Activated T-helper 2 cell treated with anti-CD3 and anti-CD28 coated beads, Interferon-gamma antibody, Interleukin-2, Interleukin-4, amounts not matched to agents 10 μg/mL and 5 μg/mL and 100 μg/mL, durations not matched to agents 14 hours and 24 hours and 36 hours (primary cell): ENCODE results near the gene CENATAC. TPM values are rescaled to one million over a fixed set of nuclear protein-coding genes. Genes with fewer than 3 reads are reported as not detected.
"Not testable (repeated sequence)": the region's sequence is repeated elsewhere in the genome, so short reads cannot be mapped to it uniquely, and the experiment has no call there.

Source experiments
- DNase-seq: peaks from one replicate; pipeline ENCODE4 v3.0.0; 2021; ENCODE audit warnings: low spot score
- H3K27ac Mint-ChIP-seq: one replicate; pipeline ENCODE4 v1.8.0; 2021; ENCODE audit warnings: mixed read lengths
- H3K27me3 Mint-ChIP-seq: one replicate; pipeline ENCODE4 v1.8.0; 2021; ENCODE audit warnings: low read depth, mixed read lengths
- H3K36me3 Mint-ChIP-seq: one replicate; pipeline ENCODE4 v1.8.0; 2021; ENCODE audit warnings: low read depth, mixed read lengths
- H3K4me1 Mint-ChIP-seq: one replicate; pipeline ENCODE4 v1.8.0; 2021; ENCODE audit warnings: low read depth, mixed read lengths
- H3K4me3 Mint-ChIP-seq: one replicate; pipeline ENCODE4 v1.8.0; 2021; ENCODE audit warnings: low read depth, mild to moderate bottlenecking, moderate library complexity, mixed read lengths
- H3K9me3 Mint-ChIP-seq: one replicate; pipeline ENCODE4 v1.8.0; 2021; ENCODE audit warnings: mixed read lengths
- intact Hi-C: fragments of 100-400 bp; cut with micrococcal nuclease; formaldehyde crosslinking; loops from one replicate; pipeline ENCODE4 v1.15.1; 2023
- total RNA-seq: library from RNA; stranded (reverse); gene quantifications from 2 replicates; pipeline ENCODE4 v1.2.3, GENCODE V29; 2022

Gene CENATAC
- 44.2 and 47.7 TPM in 2 replicates for total RNA-seq

- peak within 1 kb of the TSS; percentile 98 for H3K27ac Mint-ChIP-seq
- peaks cover 52% of the 10 kb centered on the region for H3K36me3 Mint-ChIP-seq
- intact Hi-C loops = loop anchor here (1.0 to 5.0 kb wide), 5 partner anchors 20 to 208 kb away; partner anchors contain the start of genes HYOU1, RPS25, SLC37A4 and TRAPPC4
Observed at GRCh38 chr11:118997627-118998387, at the start of gene CENATAC. TSS of gene CENATAC (plus strand) at chr11:118998138. CDS start at chr11:118998198, 60 bp downstream.

GRCh38 chr11:118953265-118953664 lies 44.7 kb upstream of the CENATAC start:
- intact Hi-C loops = no loop called here

More at GRCh38 chr11:118997627-118998387, at the start of gene CENATAC:
- Mint-ChIP-seq H3K4me1 (peaks cover 21% of the 10 kb centered on the region), H3K9me3 (no peaks in the 10 kb centered on the region), H3K27me3 (no peaks in the 10 kb centered on the region), H3K4me3 (peak within 1 kb of the TSS; percentile 99)
- DNase-seq = peak; percentile 95

GRCh38 chr11:118953976-118954375 lies 44.0 kb upstream of the CENATAC start:
- DNase-seq, H3K27ac Mint-ChIP-seq, H3K4me3 Mint-ChIP-seq, H3K36me3 Mint-ChIP-seq, H3K9me3 Mint-ChIP-seq, intact Hi-C loops, H3K4me1 Mint-ChIP-seq: not testable (repeated sequence)
- H3K27me3 Mint-ChIP-seq = peaks cover 19% of the 10 kb centered on the region

More at GRCh38 chr11:118953265-118953664, 44.7 kb upstream of the CENATAC start:
- H3K27ac Mint-ChIP-seq = no peak overlapping the region
- H3K27me3 Mint-ChIP-seq = peaks cover 19% of the 10 kb centered on the region
- no peak overlapping the region for H3K4me3 Mint-ChIP-seq
- DNase-seq = no peak
- no peaks in the 10 kb centered on the region for H3K9me3 Mint-ChIP-seq
- H3K4me1 Mint-ChIP-seq = no peaks in the 10 kb centered on the region
- no peaks in the 10 kb centered on the region for H3K36me3 Mint-ChIP-seq

GRCh38 chr11:118956094-118956846 lies 41.7 kb upstream of the CENATAC start, which contains the start of gene UPK2:
TSS of gene UPK2 (plus strand) at chr11:118956298. CDS start at chr11:118956351, 53 bp downstream.
- no peaks in the 10 kb centered on the region for H3K4me1 Mint-ChIP-seq
- peak; percentile 76 for DNase-seq

GRCh38 chr11:118956847-118957469 lies 41.0 kb upstream of the CENATAC start:
- no peaks in the 10 kb centered on the region for H3K9me3 Mint-ChIP-seq
- no peak for DNase-seq
- peaks cover 15% of the 10 kb centered on the region for H3K27me3 Mint-ChIP-seq
- no peak overlapping the region for H3K27ac Mint-ChIP-seq
- no peaks in the 10 kb centered on the region for H3K36me3 Mint-ChIP-seq
- intact Hi-C loops = loop anchor here (1.0 kb wide), 3 partner anchors 28 to 267 kb away; no protein-coding TSS in a partner anchor
- H3K4me1 Mint-ChIP-seq = no peaks in the 10 kb centered on the region
- no peak overlapping the region for H3K4me3 Mint-ChIP-seq

More at GRCh38 chr11:118956094-118956846, 41.7 kb upstream of the CENATAC start, which contains the start of gene UPK2:
- H3K36me3 Mint-ChIP-seq = no peaks in the 10 kb centered on the region
- no peak within 1 kb of the TSS for H3K27ac Mint-ChIP-seq
- H3K9me3 Mint-ChIP-seq = no peaks in the 10 kb centered on the region
- H3K4me3 Mint-ChIP-seq = no peak within 1 kb of the TSS
- H3K27me3 Mint-ChIP-seq = peaks cover 18% of the 10 kb centered on the region
- intact Hi-C loops = loop anchor here (1.0 kb wide), 3 partner anchors 27 to 266 kb away; no protein-coding TSS in a partner anchor

- H3K9me3 Mint-ChIP-seq = no peaks in the 10 kb centered on the region
- intact Hi-C loops = no loop called here
Observed at GRCh38 chr11:118957549-118957948, 40.4 kb upstream of the CENATAC start.

GRCh38 chr11:118957968-118958367 lies 40.0 kb upstream of the CENATAC start:
- no peaks in the 10 kb centered on the region for H3K36me3 Mint-ChIP-seq
- no peak overlapping the region for H3K27ac Mint-ChIP-seq
- no peaks in the 10 kb centered on the region for H3K4me1 Mint-ChIP-seq
- DNase-seq = no peak
- H3K27me3 Mint-ChIP-seq = peaks cover 12% of the 10 kb centered on the region
- no peaks in the 10 kb centered on the region for H3K9me3 Mint-ChIP-seq
- H3K4me3 Mint-ChIP-seq = no peak overlapping the region
- intact Hi-C loops = no loop called here

More at GRCh38 chr11:118957549-118957948, 40.4 kb upstream of the CENATAC start:
- Mint-ChIP-seq H3K4me1 (no peaks in the 10 kb centered on the region), H3K4me3 (no peak overlapping the region), H3K36me3 (no peaks in the 10 kb centered on the region), H3K27ac (no peak overlapping the region), H3K27me3 (peaks cover 15% of the 10 kb centered on the region)
- DNase-seq = no peak

- peaks cover 12% of the 10 kb centered on the region for H3K27me3 Mint-ChIP-seq
- intact Hi-C loops = no loop called here
- H3K27ac Mint-ChIP-seq = no peak overlapping the region
- no peak for DNase-seq
- no peaks in the 10 kb centered on the region for H3K4me1 Mint-ChIP-seq
- no peak overlapping the region for H3K4me3 Mint-ChIP-seq
- no peaks in the 10 kb centered on the region for H3K36me3 Mint-ChIP-seq
- no peaks in the 10 kb centered on the region for H3K9me3 Mint-ChIP-seq
Observed at GRCh38 chr11:118958577-118958976, 39.4 kb upstream of the CENATAC start.

- no peaks in the 10 kb centered on the region for H3K4me1 Mint-ChIP-seq
- DNase-seq = no peak
- H3K36me3 Mint-ChIP-seq = no peaks in the 10 kb centered on the region
- H3K27ac Mint-ChIP-seq = no peak overlapping the region
- no peaks in the 10 kb centered on the region for H3K9me3 Mint-ChIP-seq
- no peak overlapping the region for H3K4me3 Mint-ChIP-seq
- H3K27me3 Mint-ChIP-seq = peaks cover 1% of the 10 kb centered on the region
- intact Hi-C loops = no loop called here
Observed at GRCh38 chr11:118961189-118961588, 36.7 kb upstream of the CENATAC start.

GRCh38 chr11:118961591-118961990 lies 36.3 kb upstream of the CENATAC start:
- no peaks in the 10 kb centered on the region for H3K9me3 Mint-ChIP-seq
- no peak for DNase-seq
- no peak overlapping the region for H3K27ac Mint-ChIP-seq
- H3K36me3 Mint-ChIP-seq = no peaks in the 10 kb centered on the region
- intact Hi-C loops = no loop called here
- no peaks in the 10 kb centered on the region for H3K4me1 Mint-ChIP-seq
- H3K27me3 Mint-ChIP-seq = peaks cover 1% of the 10 kb centered on the region
- H3K4me3 Mint-ChIP-seq = no peak overlapping the region

- intact Hi-C loops, H3K27me3 Mint-ChIP-seq, H3K27ac Mint-ChIP-seq, H3K36me3 Mint-ChIP-seq, DNase-seq, H3K4me3 Mint-ChIP-seq, H3K4me1 Mint-ChIP-seq, H3K9me3 Mint-ChIP-seq: not testable (repeated sequence)
Observed at GRCh38 chr11:118969508-118969907, 28.4 kb upstream of the CENATAC start.

GRCh38 chr11:118971646-118972045 lies 26.3 kb upstream of the CENATAC start, which contains the start of gene FOXR1:
TSS of gene FOXR1 (plus strand) at chr11:118971761. CDS start at chr11:118971932, 171 bp downstream.
- H3K27me3 Mint-ChIP-seq = peaks cover 21% of the 10 kb centered on the region
- DNase-seq = no peak
- H3K36me3 Mint-ChIP-seq = no peaks in the 10 kb centered on the region
- no peaks in the 10 kb centered on the region for H3K4me1 Mint-ChIP-seq
- intact Hi-C loops = no loop called here
- no peaks in the 10 kb centered on the region for H3K9me3 Mint-ChIP-seq
- H3K4me3 Mint-ChIP-seq = no peak within 1 kb of the TSS
- no peak within 1 kb of the TSS for H3K27ac Mint-ChIP-seq
